NCI-H69 (cell line): Measurements from ENCODE around the gene NFASC.

ENCODE experiments used
- DNase-seq: peaks from one replicate; lab custom pipeline; 2025; lab: John Stamatoyannopoulos, UW

Gene NFASC

GRCh38 chr1:204959836-204960235 lies 89.2 kb downstream of the NFASC start:
- DNase-seq: no peak

- no peak for DNase-seq
Measured at GRCh38 chr1:204960306-204961125, 89.9 kb downstream of the NFASC start.

- peak; percentile 78 for DNase-seq
Measured at GRCh38 chr1:204961765-204962419, 91.2 kb downstream of the NFASC start.

- DNase-seq: peak; percentile 83
Measured at GRCh38 chr1:204962742-204963632, 92.3 kb downstream of the NFASC start.

- peak; percentile 90 for DNase-seq
Measured at GRCh38 chr1:204967451-204967850, 96.8 kb downstream of the NFASC start.

- peak; percentile 45 for DNase-seq
Measured at GRCh38 chr1:204968135-204968534, 97.5 kb downstream of the NFASC start.

GRCh38 chr1:204968951-204969350 lies 98.3 kb downstream of the NFASC start:
- DNase-seq: no peak

- no peak for DNase-seq
Measured at GRCh38 chr1:204970937-204971336, 100.3 kb downstream of the NFASC start.

- no peak for DNase-seq
Measured at GRCh38 chr1:204971517-204972336, 101.1 kb downstream of the NFASC start.

- DNase-seq: no peak
Measured at GRCh38 chr1:204972426-204972825, 101.8 kb downstream of the NFASC start.

- no peak for DNase-seq
Measured at GRCh38 chr1:204973449-204973848, 102.8 kb downstream of the NFASC start.

GRCh38 chr1:204974327-204974726 lies 103.7 kb downstream of the NFASC start:
- DNase-seq: no peak

GRCh38 chr1:204975021-204975420 lies 104.4 kb downstream of the NFASC start:
- DNase-seq: no peak

- peak; percentile 52 for DNase-seq
Measured at GRCh38 chr1:204975568-204976235, 105.0 kb downstream of the NFASC start.

GRCh38 chr1:204976646-204977045 lies 106.0 kb downstream of the NFASC start:
- DNase-seq: no peak

GRCh38 chr1:204977318-204977717 lies 106.7 kb downstream of the NFASC start:
- no peak for DNase-seq

- no peak for DNase-seq
Measured at GRCh38 chr1:204978782-204979181, 108.1 kb downstream of the NFASC start.

GRCh38 chr1:204979306-204979705 lies 108.6 kb downstream of the NFASC start:
- no peak for DNase-seq

GRCh38 chr1:204979891-204980649 lies 109.4 kb downstream of the NFASC start:
- DNase-seq: no peak

GRCh38 chr1:204980840-204981405 lies 110.3 kb downstream of the NFASC start:
- DNase-seq: no peak
